Non-pigmented ciliary epithelial cell (primary cell): ENCODE results near the gene CMKLR1.

Experiments
- DNase-seq: peaks from one replicate; pipeline ENCODE4 v3.0.0-alpha.2; 2010; ENCODE audit warnings: low read depth

The CMKLR1 gene

DNA sequence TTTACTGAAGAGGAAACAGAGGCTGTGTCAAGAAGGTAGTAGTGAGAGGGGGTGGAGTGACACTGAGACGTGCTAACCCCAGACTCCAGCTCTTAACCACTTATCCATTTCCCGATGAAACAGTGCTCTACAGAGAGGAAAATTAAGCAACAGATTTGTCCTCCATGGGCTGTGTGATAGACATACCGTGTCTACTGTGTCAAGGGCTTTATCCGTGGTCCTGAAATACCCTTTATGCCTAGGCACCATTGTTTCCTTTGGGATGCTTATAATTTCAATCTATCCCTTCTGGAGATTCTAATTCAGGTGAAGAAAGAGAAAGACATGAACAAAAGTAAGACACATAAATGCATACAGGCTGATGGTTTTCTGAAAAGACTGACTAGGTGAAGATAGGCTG lies 71.7 kb downstream of the CMKLR1 start:
- DNase-seq, result no peak

DNA sequence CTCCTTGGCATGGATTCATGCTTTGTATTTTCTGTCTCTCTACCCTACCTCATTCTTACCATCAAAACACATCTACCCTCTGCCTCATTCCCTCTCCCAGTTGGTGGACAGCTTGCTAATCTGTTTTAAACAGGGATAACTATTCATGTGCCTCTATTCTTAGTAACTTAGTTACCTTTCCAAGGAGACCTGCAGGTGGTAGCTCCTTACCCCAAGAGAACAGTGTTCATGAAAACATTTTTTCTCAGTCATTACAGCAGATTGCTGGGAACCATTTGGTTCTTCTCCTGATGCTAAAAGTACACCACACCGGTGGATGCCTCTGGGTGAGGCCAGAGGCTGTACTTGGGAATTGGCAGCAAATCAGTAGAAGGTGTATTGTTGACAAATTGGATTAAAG lies 73.0 kb downstream of the CMKLR1 start:
- no peak for DNase-seq

DNA sequence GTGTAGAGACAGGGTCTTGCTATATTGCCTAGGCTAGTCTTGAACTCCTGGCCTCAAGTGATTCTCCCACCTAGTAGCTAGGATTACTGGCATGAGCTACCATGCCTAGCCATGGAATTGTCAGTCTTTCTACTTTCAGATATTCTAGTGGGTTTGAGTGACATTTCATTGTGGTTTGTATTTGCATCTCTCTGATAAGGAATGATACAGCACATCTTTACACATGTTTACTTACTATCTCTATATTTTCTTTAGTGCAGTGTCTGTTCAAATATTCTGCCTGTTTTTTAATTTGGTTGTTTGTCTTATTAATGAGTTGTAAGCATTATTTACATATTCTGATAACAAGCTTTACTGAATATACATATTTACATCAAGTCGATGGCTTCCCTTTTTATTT lies 73.6 kb downstream of the CMKLR1 start:
- no peak for DNase-seq

DNA sequence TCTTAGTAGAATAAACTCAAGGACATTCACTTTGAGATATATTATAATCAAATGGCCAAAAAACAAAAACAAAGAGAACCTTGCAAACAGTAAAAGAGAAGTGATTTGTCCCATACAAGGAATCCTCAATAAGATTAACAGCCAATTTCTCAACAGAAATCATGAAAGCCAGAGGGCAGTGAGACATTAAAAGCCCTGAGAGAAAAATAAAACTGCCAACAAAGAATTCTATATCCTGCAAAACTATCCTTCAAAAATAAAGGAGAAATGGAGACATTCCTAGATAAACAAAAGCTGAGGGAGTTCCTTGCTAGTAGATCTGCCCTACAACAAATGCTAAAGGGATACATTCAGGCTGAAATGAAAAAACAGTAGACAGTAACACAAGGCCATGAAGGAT lies 78.1 kb downstream of the CMKLR1 start:
- no peak for DNase-seq

DNA sequence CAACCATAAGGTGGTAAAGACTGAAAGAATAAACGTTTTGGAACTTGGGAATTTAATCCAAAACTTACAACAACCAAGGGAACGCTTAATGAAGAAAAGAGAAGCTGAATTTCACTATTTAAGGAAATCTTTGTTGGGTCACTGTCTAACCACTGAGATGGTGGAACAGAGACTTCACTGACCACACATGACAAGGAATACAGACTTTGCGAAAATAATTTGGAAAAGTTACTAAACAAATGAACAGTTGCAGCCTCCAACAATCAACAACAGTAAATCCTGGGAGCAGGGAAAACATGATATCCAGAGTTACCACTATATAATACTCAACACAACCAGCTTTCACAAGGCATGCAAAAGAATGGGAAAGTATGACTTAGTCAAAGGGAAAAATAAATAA lies 79.1 kb downstream of the CMKLR1 start:
- no peak for DNase-seq

DNA sequence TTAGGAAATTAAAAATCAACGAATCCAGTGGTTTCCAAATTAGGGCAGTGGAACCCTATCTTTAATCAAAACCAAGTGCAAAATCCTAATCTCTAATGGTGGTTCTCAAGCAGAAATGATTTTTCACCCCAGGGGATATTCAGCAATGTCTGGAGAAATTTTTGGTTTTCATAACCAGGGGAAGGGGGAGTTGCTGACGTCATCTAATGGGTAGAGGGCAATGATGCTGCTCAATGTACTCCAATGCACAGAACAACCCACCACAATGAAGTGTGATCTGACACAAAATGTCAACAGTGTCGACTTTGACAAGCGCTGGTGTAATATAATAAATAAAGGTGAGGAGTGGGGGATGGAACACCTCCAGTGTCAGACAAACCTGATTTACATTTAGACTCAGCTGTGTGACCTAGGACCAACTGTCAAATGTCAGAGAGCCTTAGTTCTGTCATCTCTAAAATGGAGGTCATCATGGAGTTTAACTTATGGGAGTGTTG lies 81.5 kb downstream of the CMKLR1 start:
- no peak for DNase-seq

DNA sequence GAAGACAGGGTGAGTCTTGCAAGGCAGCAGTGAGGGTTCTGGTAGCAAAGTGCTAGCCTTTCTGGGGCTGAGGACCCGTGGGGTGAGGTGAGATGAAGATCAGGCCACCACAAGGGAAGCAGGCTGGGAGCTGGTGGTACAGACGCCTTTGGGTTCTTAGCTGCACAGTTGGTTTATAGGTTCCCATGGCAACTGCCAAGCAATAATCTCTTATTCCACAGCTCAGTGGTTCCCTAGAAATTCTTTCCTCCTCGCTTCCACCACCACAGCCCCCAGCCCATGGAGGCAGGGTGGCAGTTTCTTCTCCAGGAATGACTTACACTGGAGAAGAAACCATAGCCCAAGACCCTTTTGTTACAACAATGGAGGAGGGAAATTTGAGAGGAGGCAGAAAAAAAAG lies 82.1 kb downstream of the CMKLR1 start:
- no peak for DNase-seq

DNA sequence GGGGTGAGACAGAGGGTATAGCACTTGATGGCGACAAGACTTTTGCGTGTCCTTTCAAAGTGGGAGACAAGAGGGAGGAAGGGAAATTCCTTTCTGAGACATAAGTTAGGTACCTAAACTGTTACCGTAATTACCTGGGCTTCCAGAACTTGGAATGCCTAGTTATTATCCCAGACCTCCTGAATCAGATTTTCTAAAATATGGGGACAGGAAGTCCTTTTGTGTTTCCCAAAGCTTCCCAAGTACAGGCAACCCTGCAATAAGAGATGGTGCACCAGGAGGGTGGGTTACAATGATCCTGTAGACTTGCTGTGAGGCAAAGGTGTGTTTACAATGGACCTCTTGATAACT lies 83.9 kb downstream of the CMKLR1 start:
- no peak for DNase-seq

DNA sequence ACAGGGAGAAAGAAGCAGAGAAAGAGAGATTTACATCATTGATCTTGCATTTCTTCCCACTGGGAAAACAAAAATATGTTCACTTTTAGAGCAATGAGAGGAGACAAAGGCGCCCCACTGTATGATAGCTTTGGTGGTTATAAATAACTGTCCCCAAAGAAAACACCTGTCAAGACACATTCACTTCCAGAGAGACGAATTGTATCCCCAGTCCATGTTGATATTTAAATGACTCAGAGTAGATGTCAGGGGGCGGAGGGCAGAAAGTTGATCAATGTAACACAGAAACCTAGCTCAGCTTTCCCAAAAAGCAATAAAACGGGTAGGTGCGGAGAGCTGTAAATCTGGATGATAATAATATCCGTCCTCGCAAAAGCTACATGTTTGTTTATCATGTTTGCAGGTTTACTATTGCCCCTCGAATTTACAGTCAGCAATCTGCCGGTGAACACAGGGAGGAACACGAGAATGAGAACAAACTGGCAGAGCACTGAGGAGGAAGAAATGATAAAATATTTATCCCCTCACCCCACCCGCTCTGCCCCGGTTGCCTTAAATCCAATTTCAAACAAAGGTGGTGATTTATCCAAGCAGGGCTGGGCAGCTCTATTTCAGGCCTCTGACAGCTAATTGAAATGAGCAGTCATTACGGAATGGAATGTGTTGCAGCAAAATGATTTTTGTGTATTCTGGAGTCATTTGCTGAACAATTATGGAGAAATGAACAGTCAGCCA lies 84.4 kb downstream of the CMKLR1 start:
- no peak for DNase-seq

DNA sequence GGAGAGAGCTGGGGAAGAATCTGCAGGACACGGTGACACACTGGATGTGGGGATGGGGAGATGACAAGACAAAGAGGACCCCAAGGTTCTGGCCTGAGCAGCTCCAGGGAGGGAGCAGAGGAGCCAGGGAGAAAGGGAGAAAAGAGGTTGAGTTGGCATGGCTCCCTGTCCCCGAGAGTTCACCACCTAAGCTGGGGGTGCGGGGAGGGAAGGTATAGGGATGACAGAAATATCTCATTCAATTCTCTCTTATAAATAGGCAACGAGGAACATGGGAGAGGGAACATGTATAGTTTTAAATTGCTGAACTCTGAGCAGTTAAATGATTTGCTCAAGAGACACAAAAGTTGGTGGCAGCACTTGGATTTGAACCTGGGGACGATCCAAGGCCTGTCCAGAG lies 85.1 kb downstream of the CMKLR1 start:
- no peak for DNase-seq

DNA sequence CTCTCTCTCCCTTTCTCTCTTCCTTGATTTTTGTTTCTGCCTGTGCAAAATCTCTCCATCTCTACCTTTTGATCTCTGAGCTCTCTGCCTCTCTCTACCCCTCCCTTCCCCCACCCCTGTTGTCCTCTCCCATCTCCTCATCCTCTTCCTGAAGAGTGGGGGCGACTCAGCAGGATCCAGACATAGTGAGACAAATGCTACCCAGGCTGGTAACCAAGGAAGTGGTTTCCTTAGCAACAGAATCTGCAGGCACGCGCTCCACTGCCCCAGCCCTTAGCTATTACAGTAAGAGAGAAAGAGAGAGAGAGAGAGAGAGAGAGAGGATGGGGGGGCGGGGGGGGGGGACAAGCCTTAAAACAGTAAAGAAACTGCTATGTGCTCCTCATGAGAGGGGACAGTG lies 85.6 kb downstream of the CMKLR1 start:
- DNase-seq, result no peak

DNA sequence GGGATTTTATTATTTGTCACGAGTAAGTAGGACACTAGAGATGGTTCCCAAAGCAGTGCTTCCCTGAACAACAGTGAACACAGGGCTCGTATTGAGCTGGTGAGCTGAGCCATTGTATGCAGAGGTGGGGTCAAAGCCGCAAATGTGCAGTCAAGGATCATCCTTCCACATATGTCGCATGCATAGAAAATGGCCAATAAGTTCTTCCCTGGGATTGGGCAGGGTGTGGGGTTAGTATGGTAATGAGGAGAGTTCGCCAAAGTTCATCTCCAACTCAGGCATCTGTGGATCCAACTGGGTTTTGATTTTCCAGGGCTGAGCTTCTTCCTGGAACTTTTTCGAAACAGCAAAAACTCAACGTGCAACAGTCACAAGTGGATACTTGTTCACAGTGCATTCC lies 86.6 kb downstream of the CMKLR1 start:
- no peak for DNase-seq

DNA sequence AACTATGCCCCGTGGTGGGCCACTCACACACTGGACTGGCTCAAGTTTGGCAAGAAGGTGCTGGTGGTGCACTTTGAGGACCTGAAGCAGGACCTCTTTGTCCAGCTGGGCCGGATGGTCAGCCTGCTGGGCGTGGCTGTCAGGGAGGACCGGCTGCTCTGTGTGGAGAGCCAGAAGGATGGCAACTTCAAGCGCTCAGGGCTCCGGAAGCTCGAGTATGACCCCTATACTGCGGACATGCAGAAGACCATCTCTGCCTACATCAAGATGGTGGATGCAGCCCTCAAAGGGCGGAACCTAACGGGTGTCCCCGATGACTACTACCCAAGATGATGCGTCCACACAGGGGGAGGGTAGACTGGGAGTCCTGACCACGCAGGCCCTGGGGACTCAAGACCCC lies 91.1 kb downstream of the CMKLR1 start:
- no peak for DNase-seq

DNA sequence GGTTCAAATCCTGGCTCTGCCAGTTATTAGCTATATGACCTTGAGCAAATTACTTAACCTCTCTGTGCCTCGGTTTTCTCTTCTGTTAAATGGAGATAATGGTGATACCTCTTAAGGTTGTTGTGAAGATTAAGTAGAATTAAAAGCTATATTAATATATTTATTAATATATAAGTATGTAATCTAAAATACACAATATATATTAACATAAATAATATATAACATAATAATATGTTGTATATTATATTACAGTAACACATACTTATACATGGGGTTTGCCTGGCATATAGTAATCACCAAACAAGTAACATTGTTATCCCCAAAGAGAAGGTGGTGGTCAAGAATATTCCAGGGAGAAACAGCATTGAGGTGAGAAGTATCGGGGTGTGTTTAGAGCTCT lies 92.0 kb downstream of the CMKLR1 start:
- no peak for DNase-seq

DNA sequence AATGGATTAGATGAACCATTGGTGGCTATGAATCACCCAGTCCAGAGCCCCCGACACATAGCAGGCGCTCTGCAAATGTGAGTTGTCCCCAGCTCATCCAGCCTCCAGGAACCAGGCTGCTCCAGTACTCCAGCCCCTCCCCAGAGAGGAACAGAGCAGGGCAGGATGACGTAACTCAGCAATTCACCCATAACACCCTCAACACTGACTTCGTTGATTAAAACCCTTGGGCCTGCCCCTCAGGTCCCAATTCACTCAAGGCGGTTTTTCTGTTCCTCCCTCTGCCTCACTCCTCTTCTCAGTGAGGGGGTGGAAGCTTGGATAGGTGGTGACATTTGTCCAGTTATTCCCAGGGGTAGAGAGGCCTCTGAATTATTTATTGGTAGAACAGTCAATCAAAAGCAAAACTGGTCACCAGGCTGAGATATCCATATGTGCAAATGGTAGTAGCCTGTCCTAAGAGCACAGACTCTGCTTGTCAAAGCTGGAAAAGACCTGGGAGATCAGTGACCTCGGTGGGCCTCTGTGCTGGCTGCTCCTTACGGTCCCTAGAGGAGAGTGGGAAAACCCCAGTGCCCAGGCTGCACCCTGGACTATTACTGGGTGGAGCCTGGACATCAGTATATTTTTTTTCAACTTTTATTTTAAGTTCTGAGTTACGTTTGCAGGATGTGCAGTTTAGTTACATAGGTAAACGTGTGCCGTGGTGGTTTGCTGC lies 97.0 kb downstream of the CMKLR1 start:
- no peak for DNase-seq

DNA sequence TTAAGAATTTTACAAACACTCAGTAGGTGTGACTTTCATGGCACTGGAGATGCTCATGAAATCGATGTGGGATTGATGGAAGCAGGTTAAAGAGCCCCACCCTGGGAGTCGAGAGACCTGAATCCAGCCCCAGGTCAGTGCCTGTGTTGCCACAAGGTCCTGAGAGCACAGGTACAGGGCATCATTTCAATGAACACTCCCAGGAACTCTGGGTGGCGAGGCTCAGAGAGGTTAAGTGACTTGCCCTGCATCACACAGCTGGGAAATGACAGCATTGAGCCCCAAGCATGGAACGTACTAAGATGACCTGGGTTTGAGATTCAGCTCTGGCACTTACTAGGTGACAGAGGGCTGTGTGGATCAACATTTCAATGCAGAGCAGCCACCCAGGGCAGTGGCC lies 98.2 kb downstream of the CMKLR1 start:
- DNase-seq, result no peak

DNA sequence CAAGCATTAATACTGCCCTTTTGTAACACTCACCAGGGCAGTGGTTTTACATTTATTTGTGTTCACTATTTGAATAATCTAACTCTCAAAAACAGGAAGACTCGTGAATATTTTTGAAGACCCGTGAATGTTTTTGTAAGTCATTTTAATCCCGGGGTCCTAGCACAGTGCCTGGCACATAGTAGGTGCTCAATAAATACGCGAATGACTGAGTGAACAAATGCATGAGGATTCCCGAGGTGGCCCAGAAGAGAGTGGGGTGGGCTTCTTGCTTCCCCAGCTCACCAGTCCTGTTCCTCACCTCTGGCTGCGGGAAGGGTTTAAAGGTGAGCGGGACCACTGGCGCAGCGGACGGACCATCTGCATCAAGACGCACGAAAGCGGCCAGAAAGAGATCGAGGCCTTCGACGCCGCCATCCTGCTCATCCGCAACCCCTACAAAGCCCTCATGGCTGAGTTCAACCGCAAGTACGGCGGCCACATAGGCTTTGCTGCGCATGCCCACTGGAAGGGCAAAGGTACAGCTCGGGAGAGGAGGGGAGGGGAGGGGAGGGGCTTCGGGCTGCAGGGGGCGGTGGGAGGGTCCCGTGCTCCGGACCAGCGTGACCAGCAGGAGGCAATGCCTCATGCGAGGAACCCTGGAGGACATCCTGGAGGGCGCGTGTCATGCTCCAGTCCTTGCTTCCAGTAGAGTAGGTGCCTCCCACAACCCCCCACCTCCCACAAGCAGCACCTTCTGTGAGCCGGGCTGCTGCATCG lies 98.9 kb downstream of the CMKLR1 start:
- no peak for DNase-seq

DNA sequence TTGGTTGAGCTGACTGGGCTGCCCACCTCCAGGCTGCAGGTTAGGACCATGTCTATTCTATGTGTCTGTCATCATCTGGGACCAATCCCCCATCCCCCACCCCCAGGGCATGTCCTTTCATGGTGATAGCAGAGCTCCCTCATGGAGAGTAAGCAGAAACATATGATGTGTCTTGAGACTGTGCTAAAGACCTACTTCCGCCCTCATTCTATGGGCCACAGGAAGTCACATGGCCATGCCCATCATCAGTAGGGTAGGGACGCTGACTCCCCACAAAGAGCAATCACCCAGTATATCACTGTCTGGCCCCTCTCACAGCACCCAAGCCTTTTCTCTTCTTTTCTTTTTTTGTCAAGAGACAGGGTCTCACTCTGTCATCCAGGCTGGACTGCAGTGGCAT lies 99.7 kb downstream of the CMKLR1 start:
- no peak for DNase-seq

DNA sequence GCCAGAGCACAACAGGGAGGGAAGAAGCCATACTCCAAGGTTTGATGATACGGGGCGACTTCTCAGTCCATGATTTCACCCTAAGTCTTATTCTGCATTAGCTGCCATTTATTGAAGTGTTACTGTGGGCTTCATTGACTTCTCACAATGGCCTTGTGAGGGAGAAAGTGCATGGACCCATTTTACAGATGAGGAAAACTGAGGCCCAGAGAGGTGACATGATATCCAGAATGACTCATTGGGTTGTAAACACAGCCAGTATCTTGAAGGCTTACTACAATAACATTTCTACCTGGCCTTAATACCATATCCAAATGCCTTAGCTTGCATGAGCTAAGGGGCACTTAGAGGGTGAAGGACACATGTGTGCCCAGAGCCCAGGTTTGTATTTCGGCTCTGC lies 100.6 kb downstream of the CMKLR1 start:
- no peak for DNase-seq
